Heart left ventricle (tissue), 16 donors: ENCODE measurements around the gene SNX3. TPM values are rescaled to one million over a fixed set of nuclear protein-coding genes. Genes with fewer than 3 reads are reported as not detected.
"Not testable (repeated sequence)": the region's sequence is repeated elsewhere in the genome, so short reads cannot be mapped to it uniquely, and the experiment has no call there.

Source experiments
- ATAC-seq, 4 donors: fragments of 200-7000 bp; cut with Tn5 transposase; one replicate each; pipeline ENCODE4 v1.9.1; 2020 to 2022; ENCODE audit warnings: moderate library complexity in 4 of 4, mild to moderate bottlenecking in 3 of 4, moderate number of reproducible peaks in 1 of 4
- DNase-seq, 5 donors: peaks; one replicate each; pipeline ENCODE4 v3.0.0-alpha.2; 2020
- H3K27ac ChIP-seq, 12 donors: fragments of 200-600 bp; sonication (generic) in 4 of 12; one replicate each; pipeline versions ENCODE4 v1.5.0 to v1.8.0; 2016 to 2022; ENCODE audit warnings: mild to moderate bottlenecking in 2 of 12
- H3K27me3 ChIP-seq, 9 donors: fragments of 200-600 bp; sonication (generic) in 2 of 9; one replicate each; pipeline versions ENCODE4 v1.5.1 to v1.8.0; 2016 to 2022; ENCODE audit warnings: mild to moderate bottlenecking in 3 of 9
- H3K36me3 ChIP-seq, 9 donors: fragments of 200-600 bp; sonication (generic) in 2 of 9; one replicate each; pipeline versions ENCODE4 v1.5.0 to v1.8.0; 2018 to 2022; ENCODE audit warnings: mild to moderate bottlenecking in 2 of 9
- H3K4me1 ChIP-seq, 12 donors: fragments of 200-600 bp; sonication (generic) in 4 of 12; one replicate each; pipeline versions ENCODE4 v1.5.0 to v1.8.0; 2016 to 2022; ENCODE audit warnings: mild to moderate bottlenecking in 3 of 12
- H3K4me3 ChIP-seq, 12 donors: fragments of 200-600 bp; sonication (generic) in 4 of 12; one replicate each; pipeline versions ENCODE4 v1.5.0 to v1.8.0; 2017 to 2022; ENCODE audit warnings: mild to moderate bottlenecking in 9 of 12, moderate library complexity in 4 of 12
- H3K9me3 ChIP-seq, 12 donors: fragments of 200-600 bp; sonication (generic) in 4 of 12; one replicate each; pipeline versions ENCODE4 v1.5.0 to v1.8.0; 2016 to 2022; ENCODE audit warnings: mild to moderate bottlenecking in 1 of 12
- CTCF ChIP-seq, 12 donors: fragments of 200-600 bp; sonication (generic) in 4 of 12; IDR thresholded peaks; one replicate each; pipeline versions ENCODE4 v1.5.0 to v1.8.0; 2018 to 2022; ENCODE audit warnings: antibody characterized with exemption in 12 of 12, mild to moderate bottlenecking in 5 of 12
- POLR2A ChIP-seq, 2 donors: fragments of 450-650 bp; IDR thresholded peaks; one replicate each; pipeline ENCODE4 v1.6.1; 2017; ENCODE audit warnings: antibody characterized with exemption in 2 of 2, mild to moderate bottlenecking in 2 of 2, moderate library complexity in 2 of 2
- WGBS, 4 donors: extraction: QIAGEN DNeasy Blood & Tissue Kit in 2 of 4; methylation state at CpG; one replicate each; pipeline versions ENCODE4 v1.1.5 to v1.1.7; 2013 to 2018; 5-methylcytosine and 5-hydroxymethylcytosine counted together
- intact Hi-C, 10 donors: fragments of 100-400 bp; cut with DNase I; formaldehyde crosslinking; loops; one replicate each; pipeline versions ENCODE4 v1.11.1 to v1.14.2; 2022
- polyA plus RNA-seq, 2 donors: library from polyadenylated mRNA; stranded (reverse); fragments of 200-250 nt; gene quantifications; one replicate each; pipeline ENCODE4 v1.2.3, GENCODE V29; 2013
- total RNA-seq, 9 donors: library from RNA; depleted of rRNA in 2 of 9; stranded (reverse); fragments of >200 nt in 2 of 9; fragmentation: NEBNext Ultra II Directional in 3 of 9; extraction: Animal tissue kit (Norgen Biotek cat#: 25700) in 3 of 9; gene quantifications; one replicate each; pipeline versions ENCODE4 v1.1.0 to v1.2.4, GENCODE V29; 2016 to 2023
- donor health status: ischemic (EF 13 %, LVEDD 7.1; RV severe dilation, severe dysfunction).
- donor health status: healthy with polysubstance abuse.
- donor health status: DM: no; HTN: yes; CAD: no.
- donor health status: DM: no; HTN: no; CAD: no.
- donor health status: ischemic (EF 25% LVEDD 6.9; RV normal size, moderate dysfunction).
- donor health status: ischemic (EF 25% LVEDD 5.7; RV mildly dilated, moderate dysfunction).
- donor health status: healthy.
- donor health status: DM: yes; HTN: yes; CAD: no.
- donor health status: ischemic (EF 35%, LVEDD 5.7; RV mildly dilated, moderate dysfunction).
- donor health status: nonischemic (EF 11% LVEDD 7.7; RV severe dilation, severe dysfunction).
- donor health status: DM: yes; HTN: yes; CAD: no.
- donor health status: PGD.
- donor health status: ischemic (EF 29% LVEDD 5.4; RV normal size, mild dysfunction).
- donor health status: nonischemic (EF 23%, LVEDD 6.1; RV moderate dilation, normal function).

SNX3 gene
- total and polyA plus RNA-seq, 11 donors, result 180 to 259 (median 229) TPM

- H3K4me3 ChIP-seq, result no peak overlapping the region
- no peak overlapping the region for H3K27ac ChIP-seq
- H3K27me3 ChIP-seq, result no peaks in the 10 kb centered on the region
- intact Hi-C loops, result no loop called here
- H3K9me3 ChIP-seq, result no peaks in the 10 kb centered on the region
- DNase-seq (no peak), ATAC-seq (no peak)
- H3K36me3 ChIP-seq, result no peaks in the 10 kb centered on the region
- TF ChIP-seq POLR2A (IDR thresholded peaks at IDR 0.05) (no peak), CTCF (IDR thresholded peaks at IDR 0.05) (no peak)
- WGBS, 4 donors, result 89 to 100% (median 94%) methylated on average over 1 of the region's 1 CpG
- no peaks in the 10 kb centered on the region for H3K4me1 ChIP-seq
These were observed 16.5 kb upstream of the SNX3 start for GRCh38 chr6:108277295-108277694.

GRCh38 chr6:108275976-108276375, 15.1 kb upstream of the SNX3 start:
- no peak for DNase-seq
- Histone ChIP-seq H3K9me3 (no peaks in the 10 kb centered on the region), H3K4me1 (no peaks in the 10 kb centered on the region), H3K4me3 (no peak overlapping the region), H3K36me3 (no peaks in the 10 kb centered on the region), H3K27me3 (no peaks in the 10 kb centered on the region), H3K27ac (no peak overlapping the region)
- 61 to 75% (median 70%) methylated on average over 2 of the region's 2 CpGs for WGBS, 4 donors
- intact Hi-C loops, result no loop called here
- ATAC-seq, result no peak
- TF ChIP-seq CTCF (IDR thresholded peaks at IDR 0.05) (no peak), POLR2A (IDR thresholded peaks at IDR 0.05) (no peak)

- DNase-seq (no peak), ATAC-seq (no peak)
- Histone ChIP-seq H3K4me1 (no peaks in the 10 kb centered on the region), H3K4me3 (no peak overlapping the region), H3K27ac (no peak overlapping the region), H3K27me3 (no peaks in the 10 kb centered on the region), H3K9me3 (no peaks in the 10 kb centered on the region), H3K36me3 (no peaks in the 10 kb centered on the region)
- TF ChIP-seq POLR2A (IDR thresholded peaks at IDR 0.05) (no peak), CTCF (IDR thresholded peaks at IDR 0.05) (no peak)
- WGBS, 4 donors, result 75 to 88% (median 84%) methylated on average over 2 of the region's 2 CpGs
- intact Hi-C loops, result no loop called here
These were observed 13.7 kb upstream of the SNX3 start for GRCh38 chr6:108274546-108274945.

GRCh38 chr6:108269955-108270354, 9.1 kb upstream of the SNX3 start:
- H3K4me1 ChIP-seq, H3K27ac ChIP-seq, H3K4me3 ChIP-seq, H3K27me3 ChIP-seq, H3K36me3 ChIP-seq, H3K9me3 ChIP-seq, ATAC-seq, DNase-seq: not testable (repeated sequence)
- intact Hi-C loops, result loop anchor here in 1 of 10 donors (10.0 kb wide), 1 partner anchor 225 kb away; no protein-coding TSS in a partner anchor
- 92 to 95% (median 93%) methylated on average over 4 to 31 of the region's 31 CpGs; no CpG with 5 or more reads in 1 of the 4 donors for WGBS, 4 donors

- 76 to 98% (median 94%) methylated on average over 3 of the region's 3 CpGs for WGBS, 4 donors
- no peak for TF ChIP-seq POLR2A (IDR thresholded peaks at IDR 0.05)
- TF ChIP-seq CTCF (IDR thresholded peaks at IDR 0.05), result no peak
These were observed 8.0 kb upstream of the SNX3 start for GRCh38 chr6:108268845-108269244.

More at GRCh38 chr6:108268845-108269244, 8.0 kb upstream of the SNX3 start:
- no peak overlapping the region for H3K27ac ChIP-seq
- ATAC-seq (no peak), DNase-seq (no peak)
- no peaks in the 10 kb centered on the region for H3K36me3 ChIP-seq
- no peaks in the 10 kb centered on the region for H3K9me3 ChIP-seq
- H3K4me1 ChIP-seq, result no peaks in the 10 kb centered on the region
- intact Hi-C loops, result loop anchor here in 1 of 10 donors (10.0 kb wide), 1 partner anchor 226 kb away; no protein-coding TSS in a partner anchor
- no peaks in the 10 kb centered on the region for H3K27me3 ChIP-seq
- H3K4me3 ChIP-seq, result no peak overlapping the region
